ENCODE data around the gene CNIH3. TPM values are rescaled to one million over a fixed set of nuclear protein-coding genes. Genes with fewer than 3 reads are reported as not detected.

The CNIH3 gene
- total RNA-seq, 4 donors from 2014 or later: 1.9 to 7.0 (median 4.0) TPM

DNA sequence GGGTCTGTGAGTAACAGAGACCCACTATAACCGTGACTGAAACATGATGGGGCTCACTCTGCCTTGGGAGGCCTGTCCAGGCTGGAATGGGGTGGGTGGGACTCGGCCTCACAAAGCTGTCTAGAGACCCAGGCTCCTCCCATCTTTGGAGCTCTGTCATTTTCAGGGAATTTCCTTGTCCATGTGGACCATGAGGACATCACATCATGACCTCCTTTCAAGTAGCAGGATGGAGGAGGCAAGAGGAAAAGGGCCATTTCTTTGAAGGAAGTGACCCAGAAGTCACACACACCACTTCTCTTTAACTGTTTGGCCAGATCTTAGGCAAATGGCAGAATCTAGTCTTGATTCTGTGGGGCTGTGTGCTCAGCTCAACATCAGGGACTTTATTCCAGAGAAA, 79.9 kb downstream of the CNIH3 start:
- no peaks in the 10 kb centered on the region for H3K9me3 ChIP-seq
- 77 to 90% methylated on average over 2 of the region's 2 CpGs for WGBS, 2 donors
- no peaks in the 10 kb centered on the region for H3K36me3 ChIP-seq
- TF ChIP-seq POLR2A (IDR thresholded peaks at IDR 0.05): no peak
- TF ChIP-seq, protein P1, sequence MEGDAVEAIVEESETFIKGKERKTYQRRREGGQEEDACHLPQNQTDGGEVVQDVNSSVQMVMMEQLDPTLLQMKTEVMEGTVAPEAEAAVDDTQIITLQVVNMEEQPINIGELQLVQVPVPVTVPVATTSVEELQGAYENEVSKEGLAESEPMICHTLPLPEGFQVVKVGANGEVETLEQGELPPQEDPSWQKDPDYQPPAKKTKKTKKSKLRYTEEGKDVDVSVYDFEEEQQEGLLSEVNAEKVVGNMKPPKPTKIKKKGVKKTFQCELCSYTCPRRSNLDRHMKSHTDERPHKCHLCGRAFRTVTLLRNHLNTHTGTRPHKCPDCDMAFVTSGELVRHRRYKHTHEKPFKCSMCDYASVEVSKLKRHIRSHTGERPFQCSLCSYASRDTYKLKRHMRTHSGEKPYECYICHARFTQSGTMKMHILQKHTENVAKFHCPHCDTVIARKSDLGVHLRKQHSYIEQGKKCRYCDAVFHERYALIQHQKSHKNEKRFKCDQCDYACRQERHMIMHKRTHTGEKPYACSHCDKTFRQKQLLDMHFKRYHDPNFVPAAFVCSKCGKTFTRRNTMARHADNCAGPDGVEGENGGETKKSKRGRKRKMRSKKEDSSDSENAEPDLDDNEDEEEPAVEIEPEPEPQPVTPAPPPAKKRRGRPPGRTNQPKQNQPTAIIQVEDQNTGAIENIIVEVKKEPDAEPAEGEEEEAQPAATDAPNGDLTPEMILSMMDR (IDR thresholded peaks at IDR 0.05): no peak
- no peak for DNase-seq
- no peak overlapping the region for H3K4me3 ChIP-seq (replicated peaks in 1 of 3)
- intact Hi-C loops (cut with DNase I): no loop called here
- H3K4me1 ChIP-seq: peaks cover 7 to 11% of the 10 kb centered on the region in 2 donors
- no peak overlapping the region for H3K27ac ChIP-seq
- H3K27me3 ChIP-seq: no peaks in the 10 kb centered on the region

DNA sequence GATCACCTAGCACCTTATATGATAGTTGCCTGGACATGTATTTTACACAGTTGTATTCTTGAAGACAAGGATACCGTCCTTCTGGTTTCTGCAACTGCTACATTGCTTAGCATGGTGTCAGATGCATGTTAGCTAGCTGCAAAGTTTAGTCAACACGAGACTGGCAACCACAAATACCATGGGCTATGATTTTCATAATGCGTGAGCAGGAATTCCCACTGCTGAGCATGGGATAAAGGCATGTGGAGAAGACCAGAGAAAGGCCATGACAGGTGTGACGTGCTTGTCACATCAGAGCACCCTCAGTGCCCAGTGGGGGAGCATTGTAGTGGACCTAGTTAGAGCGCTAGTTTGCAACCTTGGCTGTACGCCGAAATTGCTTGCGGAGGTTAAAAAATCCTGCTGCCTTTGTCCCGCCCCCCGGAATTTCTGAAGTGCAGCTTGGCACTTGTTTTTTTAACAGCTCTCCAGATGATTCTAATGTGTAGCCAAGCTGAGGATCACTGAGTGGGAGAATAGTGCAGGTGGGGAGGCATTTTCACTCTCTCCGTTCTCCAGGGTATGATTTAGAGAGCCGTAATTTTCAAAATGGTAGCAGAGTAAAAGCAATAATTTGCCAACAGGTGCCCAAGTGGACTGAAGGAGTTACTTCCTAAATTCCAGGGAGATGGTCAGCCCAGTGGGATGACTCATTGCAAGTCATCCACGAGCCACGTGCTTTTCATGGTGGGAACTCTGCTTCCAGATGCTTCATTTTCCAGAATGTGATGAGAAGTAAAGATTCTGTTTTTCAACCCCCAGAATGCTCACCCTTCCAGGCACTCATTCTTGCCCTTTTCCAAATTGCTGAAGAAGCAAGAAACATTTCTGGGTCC, 81.0 kb downstream of the CNIH3 start:
- no peak for TF ChIP-seq POLR2A (IDR thresholded peaks at IDR 0.05)
- TF ChIP-seq, protein P1 (IDR thresholded peaks at IDR 0.05): no peak
- peaks cover 7 to 11% of the 10 kb centered on the region in 2 donors for H3K4me1 ChIP-seq
- no peaks in the 10 kb centered on the region for H3K27me3 ChIP-seq
- WGBS, 2 donors: 51 to 53% methylated on average over 14 of the region's 14 CpGs
- no peaks in the 10 kb centered on the region for H3K36me3 ChIP-seq
- peak; percentile 84 for DNase-seq
- no peak overlapping the region for H3K4me3 ChIP-seq (replicated peaks in 1 of 3)
- H3K27ac ChIP-seq: peak overlapping the region in 1 of 3 donors; percentile 1
- H3K9me3 ChIP-seq: no peaks in the 10 kb centered on the region
- intact Hi-C loops (cut with DNase I): no loop called here

DNA sequence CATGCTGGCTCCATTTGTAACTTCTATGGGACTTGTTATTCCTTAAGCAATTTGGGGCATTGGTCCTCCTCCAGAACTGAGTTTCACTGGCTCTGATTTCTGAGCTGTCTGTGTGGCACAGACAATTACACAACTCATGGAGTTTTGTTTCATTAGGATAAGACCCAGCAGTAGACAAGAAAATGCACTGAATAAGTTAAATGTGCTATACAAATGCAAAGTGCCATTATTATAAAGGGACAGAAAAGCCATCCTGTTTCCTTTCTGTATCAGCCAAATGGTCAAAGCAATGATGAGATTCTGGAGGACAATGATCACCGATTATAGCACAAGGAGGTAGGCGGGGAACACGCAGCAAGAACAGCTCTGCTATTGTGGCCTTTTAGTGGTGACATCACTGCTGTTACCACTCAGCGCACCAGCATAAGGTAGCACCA, 81.9 kb downstream of the CNIH3 start:
- TF ChIP-seq, protein P1 (IDR thresholded peaks at IDR 0.05): no peak
- TF ChIP-seq POLR2A (IDR thresholded peaks at IDR 0.05): no peak
- H3K36me3 ChIP-seq: no peaks in the 10 kb centered on the region
- H3K27ac ChIP-seq: no peak overlapping the region
- no peaks in the 10 kb centered on the region for H3K9me3 ChIP-seq
- H3K4me1 ChIP-seq: peaks cover 7 to 11% of the 10 kb centered on the region in 2 donors
- H3K27me3 ChIP-seq: no peaks in the 10 kb centered on the region
- no peak overlapping the region for H3K4me3 ChIP-seq (replicated peaks in 1 of 3)
- DNase-seq: no peak
- intact Hi-C loops (cut with DNase I): no loop called here
- WGBS, 2 donors: 63 to 93% methylated on average over 4 of the region's 4 CpGs

DNA sequence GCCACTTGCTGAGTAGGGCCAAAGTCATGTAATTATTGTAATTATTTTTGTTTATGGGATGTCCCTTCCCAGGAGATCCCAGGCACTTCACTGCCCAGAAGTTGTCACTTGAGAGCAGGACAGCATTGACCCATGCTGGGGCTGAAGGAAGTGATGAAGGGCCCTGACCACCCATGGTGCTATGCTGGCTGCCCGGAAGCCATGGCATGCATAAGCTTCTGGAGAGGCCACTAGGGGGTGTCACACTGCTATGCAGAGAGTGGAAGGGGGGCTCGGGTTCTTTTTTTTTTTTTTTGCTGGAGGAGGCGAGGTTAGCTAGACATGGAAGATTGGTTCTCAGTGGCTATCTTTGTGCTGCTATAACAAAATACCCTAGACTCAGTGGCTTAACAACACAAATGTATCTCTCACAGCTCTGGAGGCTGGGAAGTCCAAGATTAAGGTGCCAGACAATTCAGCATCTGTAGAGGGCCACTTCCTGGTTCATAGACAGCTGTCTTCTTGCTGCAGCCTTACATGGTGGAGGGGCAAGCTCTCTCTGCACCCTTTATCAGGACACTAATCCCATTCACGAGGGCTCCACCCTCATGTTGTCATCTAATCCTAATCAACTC, 84.9 kb downstream of the CNIH3 start:
- intact Hi-C loops (cut with DNase I): no loop called here
- H3K27me3 ChIP-seq: no peaks in the 10 kb centered on the region
- TF ChIP-seq, protein P1 (IDR thresholded peaks at IDR 0.05): no peak
- TF ChIP-seq POLR2A (IDR thresholded peaks at IDR 0.05): no peak
- no peak for DNase-seq
- whole genome bisulfite sequencing, 2 donors: 72 to 85% methylated on average over 4 of the region's 4 CpGs
- H3K36me3 ChIP-seq: no peaks in the 10 kb centered on the region
- H3K4me1 ChIP-seq: peaks cover 7 to 11% of the 10 kb centered on the region in 2 donors
- no peak overlapping the region for H3K4me3 ChIP-seq (replicated peaks in 1 of 3)
- no peaks in the 10 kb centered on the region for H3K9me3 ChIP-seq
- no peak overlapping the region for H3K27ac ChIP-seq

DNA sequence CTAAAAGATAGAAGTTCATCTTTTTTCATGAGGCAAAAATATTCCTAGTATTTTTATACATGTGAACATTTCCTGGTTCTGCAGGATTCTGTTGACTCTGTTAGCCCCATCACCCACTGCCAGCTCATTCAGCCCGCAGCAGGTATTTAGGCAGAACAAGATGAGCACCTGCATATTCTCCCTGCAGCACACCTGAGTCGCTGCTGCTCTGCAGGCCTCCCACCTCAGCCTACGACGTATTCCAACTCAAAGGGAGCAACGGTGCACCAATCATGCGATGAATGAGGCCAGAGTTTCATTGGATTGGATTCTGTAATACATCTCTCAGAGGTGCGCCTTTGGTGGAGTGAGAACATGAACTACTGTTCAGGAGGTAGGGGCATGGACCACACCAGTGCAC, 87.6 kb downstream of the CNIH3 start:
- no peak for TF ChIP-seq POLR2A (IDR thresholded peaks at IDR 0.05)
- TF ChIP-seq, protein P1 (IDR thresholded peaks at IDR 0.05): no peak
- WGBS, 2 donors: 88 to 94% methylated on average over 7 of the region's 7 CpGs
- Histone ChIP-seq H3K9me3 (no peaks in the 10 kb centered on the region), H3K4me1 (no peaks in the 10 kb centered on the region), H3K4me3 (replicated peaks in 1 of 3) (no peak overlapping the region), H3K36me3 (no peaks in the 10 kb centered on the region), H3K27ac (no peak overlapping the region), H3K27me3 (no peaks in the 10 kb centered on the region)
- DNase-seq: no peak
- intact Hi-C loops (cut with DNase I): no loop called here
